ENCODE measurements around the gene CDC25B.

CDC25B gene

DNA sequence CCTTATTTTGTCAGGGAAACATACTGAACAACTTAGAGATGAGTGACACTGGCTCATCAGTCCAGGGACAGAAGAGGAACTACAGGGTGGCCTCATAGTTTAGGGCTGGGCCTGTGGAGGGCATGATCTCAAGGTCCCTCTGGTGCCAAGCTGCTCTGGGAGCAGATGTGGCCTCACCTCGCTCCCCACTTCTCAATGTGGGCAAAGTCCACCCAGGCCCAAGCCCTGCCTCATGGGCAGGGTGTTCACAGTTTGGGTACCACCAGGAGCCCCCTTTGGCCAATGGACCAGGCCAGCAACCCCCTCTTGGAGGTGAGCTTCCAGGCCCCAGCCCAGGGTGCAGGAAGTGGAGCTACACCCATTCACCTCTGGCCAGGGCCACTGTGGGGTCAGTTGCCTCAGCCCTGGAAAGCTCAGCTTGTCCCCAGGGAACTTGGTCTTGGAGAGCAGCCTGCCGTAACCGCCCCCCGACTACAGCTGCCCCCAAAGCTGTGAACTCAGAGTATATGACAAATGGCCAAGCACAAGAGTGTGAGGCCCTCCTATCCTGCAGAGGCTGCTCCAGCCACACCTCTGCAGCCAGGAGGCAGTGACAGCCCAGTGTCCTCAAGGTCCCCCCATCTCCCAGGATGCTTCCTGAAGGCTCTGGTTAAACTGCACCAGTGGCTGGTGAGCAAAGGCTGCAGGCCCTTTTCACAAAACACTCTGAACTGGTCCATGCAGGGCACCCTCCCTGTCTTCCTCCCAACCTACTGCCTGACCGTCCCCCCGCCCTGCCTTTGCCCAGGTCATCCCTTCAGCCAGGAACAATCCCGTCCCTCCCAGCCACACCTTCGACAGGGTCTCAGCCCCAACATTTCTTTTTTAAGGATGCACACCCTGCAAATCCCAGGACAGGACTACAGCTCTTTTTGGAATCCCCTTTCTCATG lies 32.2 kb upstream of the CDC25B start:
- H3K4me3 ChIP-seq (ENCODE audit: low read depth, low read length): no peak overlapping the region

GRCh38 chr20:3764659-3765058 lies 31.5 kb upstream of the CDC25B start:
- H3K4me3 ChIP-seq (ENCODE audit: low read depth, low read length): no peak overlapping the region

DNA sequence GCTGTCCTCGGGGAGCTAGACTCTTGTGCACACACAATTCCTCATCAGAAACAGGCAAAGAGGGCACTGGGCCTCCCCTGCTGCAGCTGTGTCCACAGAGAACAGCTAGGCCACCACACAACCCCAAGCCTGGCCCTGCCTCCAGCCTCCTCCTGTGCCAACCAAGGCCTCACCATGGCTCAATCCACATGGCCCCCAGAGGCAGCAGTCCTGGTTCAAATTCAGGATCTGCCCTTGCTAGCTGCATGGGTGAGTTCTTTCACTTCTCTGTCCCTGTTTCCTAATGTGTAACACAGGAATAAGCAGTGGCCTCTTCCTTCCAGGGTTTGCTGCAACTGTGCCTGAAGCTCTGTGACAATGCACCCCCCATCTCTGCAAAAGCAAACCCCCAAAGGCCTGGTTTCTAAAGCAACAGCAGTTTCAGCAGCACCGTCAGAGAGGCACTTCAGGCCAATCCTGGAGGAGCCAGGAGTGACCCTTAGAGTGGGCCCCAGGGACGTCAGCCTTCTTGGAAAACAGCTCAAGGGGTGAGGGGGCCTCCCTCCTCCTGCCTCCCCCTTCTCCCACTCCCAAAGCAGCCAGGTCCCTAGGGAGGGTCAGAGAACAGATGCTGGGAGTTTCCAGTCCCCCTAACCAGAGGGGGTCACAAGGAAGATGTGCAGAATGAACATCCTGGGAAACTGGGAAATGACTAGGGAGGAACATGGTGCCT lies 30.8 kb upstream of the CDC25B start:
- no peak overlapping the region for H3K4me3 ChIP-seq (ENCODE audit: low read depth, low read length)

GRCh38 chr20:3766422-3767109 lies 29.5 kb upstream of the CDC25B start:
- H3K4me3 ChIP-seq (ENCODE audit: low read depth, low read length): peak overlapping the region; percentile 83

DNA sequence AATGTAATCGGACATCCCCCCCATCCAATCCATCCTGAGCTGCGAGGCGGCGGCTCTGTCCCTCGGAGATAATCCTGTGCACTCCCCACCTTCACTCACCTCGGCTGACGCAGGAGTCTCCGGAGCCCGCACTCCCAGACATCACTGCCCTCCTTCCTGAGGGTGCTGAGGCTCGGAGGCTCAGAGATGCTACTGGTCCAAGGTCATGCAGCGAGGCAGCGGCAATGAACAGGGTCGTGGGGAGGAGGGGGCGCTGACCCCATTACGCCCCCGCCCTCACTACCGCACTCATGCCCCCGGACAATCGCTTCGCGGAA lies 29.0 kb upstream of the CDC25B start:
- peak overlapping the region; percentile 83 for H3K4me3 ChIP-seq (ENCODE audit: low read depth, low read length)

DNA sequence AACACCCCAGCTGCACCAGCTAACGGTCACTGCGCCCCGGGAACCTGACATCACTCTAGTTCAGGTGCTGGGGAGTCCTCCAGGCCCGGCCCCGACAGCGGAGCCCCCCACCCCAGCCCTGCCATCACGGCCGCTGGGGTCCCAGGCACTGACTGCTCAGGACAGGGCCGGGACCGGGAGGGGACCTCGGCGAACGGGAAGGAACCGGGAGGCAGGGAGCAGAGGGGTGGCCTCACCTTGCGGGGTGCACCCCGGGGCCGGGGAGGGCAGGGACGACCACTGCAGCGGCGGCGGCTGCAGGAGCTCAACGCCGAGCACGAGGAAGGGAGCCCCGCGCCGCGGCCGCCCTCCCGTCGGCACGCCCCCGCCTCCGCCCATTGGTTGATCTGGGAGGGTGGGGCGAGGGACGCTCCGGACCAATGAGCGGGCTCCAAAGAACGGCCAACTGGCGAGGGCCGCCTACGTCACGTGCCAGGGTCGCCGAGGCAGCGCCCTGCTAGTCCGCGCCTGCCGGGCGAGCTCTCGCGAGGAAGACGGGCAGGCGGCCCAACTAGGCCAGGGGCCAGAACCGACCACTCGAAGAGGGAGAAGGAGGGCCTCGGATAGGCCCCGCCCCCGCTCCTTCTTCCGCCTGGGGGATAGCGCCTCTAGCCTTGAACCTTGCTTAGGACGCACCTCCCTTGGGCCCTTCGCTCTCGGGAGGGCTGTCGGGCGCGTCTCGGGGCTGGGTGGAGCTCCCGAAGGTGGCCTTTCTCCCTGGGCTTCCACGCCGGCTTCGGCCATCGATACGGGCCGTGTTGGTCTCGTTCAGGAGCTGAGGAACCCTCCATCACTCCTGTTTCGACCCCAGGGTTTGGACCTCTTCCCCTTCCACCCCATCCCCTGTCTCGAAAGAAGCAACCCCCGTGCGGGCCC lies 28.4 kb upstream of the CDC25B start, which contains the start of gene ADISSP:
Gene ADISSP (minus strand): TSS at position 327 of the 915 bp plus-strand sequence. CDS start 7,653 bp downstream, outside the sequence.
- H3K4me3 ChIP-seq (ENCODE audit: low read depth, low read length): peak within 1 kb of the TSS; percentile 83

GRCh38 chr20:3768342-3769130 lies 27.6 kb upstream of the CDC25B start:
- peak overlapping the region; percentile 83 for H3K4me3 ChIP-seq (ENCODE audit: low read depth, low read length)

DNA sequence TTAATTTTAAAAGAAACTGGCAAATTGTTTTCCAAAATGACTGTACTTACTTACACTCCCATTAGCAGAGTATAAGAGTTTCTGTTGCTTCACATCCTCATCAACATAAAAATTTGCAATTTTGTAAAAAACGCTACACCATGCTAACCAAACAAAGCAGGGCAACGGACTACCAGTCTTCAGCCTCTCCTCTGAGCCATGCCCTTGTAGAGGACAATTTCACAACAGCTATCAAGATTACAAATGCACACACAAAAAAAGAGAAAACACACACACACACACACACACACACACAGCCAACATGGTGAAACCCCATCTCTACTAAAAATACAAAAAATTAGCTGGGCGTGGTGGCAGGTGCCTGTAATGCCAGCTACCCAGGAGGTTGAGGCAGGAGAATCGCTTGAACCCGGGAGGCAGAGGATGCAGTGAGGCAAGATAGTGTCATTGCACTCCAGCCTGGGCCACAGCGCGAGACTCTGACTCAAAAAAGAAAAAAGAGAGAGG lies 24.5 kb upstream of the CDC25B start:
- no peak overlapping the region for H3K4me3 ChIP-seq (ENCODE audit: low read depth, low read length)

GRCh38 chr20:3775457-3776108 lies 20.5 kb upstream of the CDC25B start:
- H3K4me3 ChIP-seq (ENCODE audit: low read depth, low read length): no peak overlapping the region

DNA sequence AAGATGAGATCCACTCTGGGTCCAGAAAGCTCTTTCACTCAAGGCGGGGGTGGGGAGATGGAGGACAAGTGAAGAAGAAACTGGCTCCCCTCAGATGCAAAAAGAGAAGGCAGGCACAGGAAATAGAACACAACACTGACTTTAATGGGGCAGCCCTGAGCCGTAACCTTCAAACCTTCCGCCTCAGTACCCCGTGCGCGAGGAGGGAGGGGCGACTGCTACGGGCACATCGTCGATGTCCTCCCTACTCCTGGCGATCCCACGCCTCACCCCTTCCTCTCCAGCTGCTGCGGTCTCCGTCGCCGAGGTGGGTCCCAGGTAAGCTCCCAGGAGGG lies 18.8 kb upstream of the CDC25B start:
- peak overlapping the region; percentile 59 for H3K4me3 ChIP-seq (ENCODE audit: low read depth, low read length)

- H3K4me3 ChIP-seq (ENCODE audit: low read depth, low read length): peak overlapping the region; percentile 59
Observed at GRCh38 chr20:3777716-3778629, 18.1 kb upstream of the CDC25B start.

DNA sequence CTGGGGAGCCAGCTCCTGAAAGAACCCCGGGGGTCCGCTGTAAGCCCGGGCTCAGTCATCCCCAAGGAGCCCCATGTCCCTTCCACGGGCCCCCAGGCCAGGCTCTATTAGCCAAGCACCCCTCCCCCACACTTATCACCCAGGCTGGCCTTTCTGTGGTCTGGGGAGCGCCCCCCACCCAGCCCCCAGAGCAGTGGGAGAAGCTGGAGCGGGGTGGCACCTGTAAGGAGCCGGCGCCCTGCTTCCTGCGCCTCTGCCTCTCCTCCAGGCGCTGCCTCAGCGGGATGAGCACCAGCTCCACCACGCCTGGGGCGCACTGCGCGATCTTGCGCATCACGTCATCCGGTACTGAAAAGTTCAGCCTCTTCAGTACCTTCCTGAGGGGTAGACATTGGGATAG lies 17.1 kb upstream of the CDC25B start:
- no peak overlapping the region for H3K4me3 ChIP-seq (ENCODE audit: low read depth, low read length)

DNA sequence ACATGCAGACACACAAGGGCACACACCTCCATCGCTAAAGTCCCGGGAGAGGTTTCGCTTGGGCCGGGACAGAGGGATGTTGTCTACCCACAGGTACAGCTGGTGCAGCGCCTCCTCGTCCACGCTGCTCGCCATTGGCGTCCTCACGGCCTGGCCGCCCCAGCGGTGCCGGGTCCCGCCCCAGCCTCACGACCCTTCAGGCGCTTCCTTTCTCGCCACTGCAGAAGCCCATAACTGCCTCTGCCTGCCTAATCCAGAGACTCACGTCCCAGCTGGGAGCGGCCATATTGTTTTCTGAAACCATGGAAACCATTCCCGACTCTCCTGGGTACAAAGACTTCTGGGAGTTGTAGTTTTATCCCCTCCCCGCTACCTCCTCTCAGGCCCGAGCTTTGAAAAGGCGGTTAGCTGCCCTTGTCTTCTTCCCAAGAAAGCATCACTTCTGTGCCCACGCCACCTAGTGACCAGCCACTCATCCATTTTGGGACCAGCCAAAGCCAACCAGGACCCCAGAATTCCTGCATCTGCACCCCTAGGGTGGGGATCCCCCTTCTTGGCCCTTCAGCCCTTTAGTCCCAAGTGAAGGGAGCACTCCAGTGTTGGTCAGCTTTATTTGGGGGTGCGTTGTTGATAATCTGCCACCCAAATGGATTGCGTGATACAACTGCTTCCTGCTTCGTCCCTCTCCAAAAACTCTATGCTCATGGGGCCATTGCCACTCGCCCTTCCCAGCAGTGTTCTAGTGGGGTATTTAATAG lies 14.8 kb upstream of the CDC25B start, which contains the start of gene SPEF1:
Gene SPEF1 (minus strand): TSS at position 296 of the 758 bp plus-strand sequence. CDS start 161 bp downstream, at position 135.
- H3K4me3 ChIP-seq (ENCODE audit: low read depth, low read length): peak within 1 kb of the TSS; percentile 44

- no peak overlapping the region for H3K4me3 ChIP-seq (ENCODE audit: low read depth, low read length)
Observed at GRCh38 chr20:3782597-3782996, 13.5 kb upstream of the CDC25B start.

GRCh38 chr20:3783068-3783489 lies 13.0 kb upstream of the CDC25B start:
- no peak overlapping the region for H3K4me3 ChIP-seq (ENCODE audit: low read depth, low read length)

GRCh38 chr20:3783511-3784195 lies 12.5 kb upstream of the CDC25B start:
- H3K4me3 ChIP-seq (ENCODE audit: low read depth, low read length): no peak overlapping the region
